HEK293 (cell line): ENCODE data around the gene FASTK.

Experiments used
- CTCF ChIA-PET: fragments of 350-600 bp; formaldehyde crosslinking; extraction: SDS; loops from one replicate; lab custom pipeline; 2021; ENCODE audit warnings: antibody characterized with exemption; lab: Yijun Ruan, JAX
- POLR2A ChIA-PET: fragments of 300-600 bp; formaldehyde crosslinking; extraction: SDS; loops from one replicate; lab custom pipeline; 2020; ENCODE audit warnings: antibody characterized with exemption, inconsistent platforms; lab: Yijun Ruan, JAX
- H3K27ac ChIP-seq: fragments of 200-500 bp; sonication (Bioruptor generic); 2 replicates; pipeline ENCODE4 v1.5.1; 2014; ENCODE audit warnings: low read depth, low read length, control low read depth, inconsistent platforms; ENCODE audit errors: extremely low read depth
- H3K36me3 ChIP-seq, 2 experiments: fragments of 200-500 bp in 1 of 2; sonication (Bioruptor generic) in 1 of 2; 1 replicate in 1 of 2; 2 replicates in 1 of 2; pipeline ENCODE4 v1.5.1; 2014 to 2017; ENCODE audit warnings: inconsistent platforms in 2 of 2, low read length in 2 of 2; ENCODE audit not compliant: control insufficient read depth in 2 of 2, insufficient read depth in 1 of 2
- H3K4me1 ChIP-seq: fragments of 200-500 bp; sonication (Bioruptor generic); 2 replicates; pipeline ENCODE4 v1.5.1; 2014; ENCODE audit warnings: mild to moderate bottlenecking, low read length, inconsistent platforms; ENCODE audit not compliant: control insufficient read depth, insufficient read depth
- H3K4me3 ChIP-seq: 2 replicates; pipeline ENCODE4 v1.5.1; 2011; ENCODE audit warnings: low read depth, mild to moderate bottlenecking, control low read depth, low read length, moderate library complexity
- H3K9me3 ChIP-seq: fragments of 200-500 bp; sonication (Bioruptor generic); 2 replicates; pipeline ENCODE4 v1.5.1; 2014; ENCODE audit warnings: low read depth, low read length, inconsistent platforms; ENCODE audit not compliant: control insufficient read depth, insufficient read depth
- EGR2 ChIP-seq: fragments of 450-650 bp; formaldehyde crosslinking; IDR thresholded peaks from 2 replicates; pipeline ENCODE4 v1.5.1; 2016; ENCODE audit warnings: low read depth, missing biosample characterization, missing genetic modification characterization
- PBX3 ChIP-seq: sonication (generic); formaldehyde crosslinking; IDR thresholded peaks from 2 replicates; pipeline ENCODE4 v1.8.1; 2022; ENCODE audit warnings: mild to moderate bottlenecking, moderate library complexity, missing genetic modification reagents
- ZBTB10 ChIP-seq: fragments of 450-650 bp; formaldehyde crosslinking; IDR thresholded peaks from 2 replicates; pipeline ENCODE4 v1.5.1; 2016; ENCODE audit warnings: missing biosample characterization, missing genetic modification characterization
- ZBTB49 ChIP-seq: fragments of 450-650 bp; formaldehyde crosslinking; IDR thresholded peaks from 2 replicates; pipeline ENCODE4 v1.5.1; 2016; ENCODE audit warnings: missing biosample characterization, missing genetic modification characterization, low read depth
- ZNF391 ChIP-seq: fragments of 450-650 bp; formaldehyde crosslinking; IDR thresholded peaks from 2 replicates; pipeline ENCODE4 v1.5.1; 2016; ENCODE audit warnings: low read depth, missing biosample characterization, missing genetic modification characterization, borderline replicate concordance
- ZNF426 ChIP-seq: fragments of 450-650 bp; formaldehyde crosslinking; IDR thresholded peaks from 2 replicates; pipeline ENCODE4 v1.5.1; 2017; ENCODE audit warnings: missing biosample characterization, missing genetic modification characterization, mild to moderate bottlenecking, inconsistent platforms, moderate library complexity
- ZNF580 ChIP-seq: fragments of 450-650 bp; formaldehyde crosslinking; IDR thresholded peaks from 2 replicates; pipeline ENCODE4 v1.5.1; 2016; ENCODE audit warnings: missing biosample characterization, missing genetic modification characterization
- ZNF692 ChIP-seq: fragments of 450-650 bp; formaldehyde crosslinking; IDR thresholded peaks from 2 replicates; pipeline ENCODE4 v1.5.1; 2016; ENCODE audit warnings: missing biosample characterization, missing genetic modification characterization
- ZNF747 ChIP-seq: fragments of 450-650 bp; formaldehyde crosslinking; IDR thresholded peaks from 2 replicates; pipeline ENCODE4 v1.5.1; 2016; ENCODE audit warnings: missing biosample characterization, missing genetic modification characterization
- ZSCAN23 ChIP-seq: fragments of 450-650 bp; formaldehyde crosslinking; IDR thresholded peaks from 2 replicates; pipeline ENCODE4 v1.5.1; 2016; ENCODE audit warnings: missing biosample characterization, missing genetic modification characterization

Gene FASTK

GRCh38 chr7:151085691-151086620 is 5.3 kb upstream of the FASTK start, which contains the start of gene AGAP3 (continued):
- no peak for TF ChIP-seq ZNF747 (tag by site-specific recombination)
- TF ChIP-seq PBX3: 0 out of 2 replicates have a peak, but pooled peaks have one; percentile 23
- TF ChIP-seq ZBTB10 (tag by site-specific recombination): peak; percentile 39
- TF ChIP-seq, all 188 proteins: peak for 43

GRCh38 chr7:151085329-151085690 is 4.7 kb upstream of the FASTK start:
- CTCF ChIA-PET: interaction anchor here (0.6 to 2.2 kb wide), 13 partner anchors 20 to 102 kb away, joined by 3 to 19 read pairs (median 5); partner anchors contain the start of gene ABCB8
- H3K27ac ChIP-seq: no peak overlapping the region
- peaks cover 0 to 12% of the 10 kb centered on the region in 2 experiments; a peak in 1 of 3 replicates for H3K36me3 ChIP-seq

More at GRCh38 chr7:151085329-151085690, 4.7 kb upstream of the FASTK start:
- Histone ChIP-seq H3K9me3 (no peaks in the 10 kb centered on the region), H3K4me1 (peaks cover 7% of the 10 kb centered on the region), H3K4me3 (no peak overlapping the region)
- no peak for TF ChIP-seq ZNF426
- TF ChIP-seq ZSCAN23: 0 out of 2 replicates have a peak, but pooled peaks have one; percentile 16
- TF ChIP-seq ZNF692 (tag by site-specific recombination): no peak
- TF ChIP-seq ZBTB49 (tag by site-specific recombination): no peak
- TF ChIP-seq ZNF580 (tag by site-specific recombination): no peak
- TF ChIP-seq ZNF391: no peak
- no peak for TF ChIP-seq EGR2
- POLR2A ChIA-PET: interaction anchor here (1.2 to 3.0 kb wide), 7 partner anchors 8 to 151 kb away, joined by 3 to 16 read pairs (median 6); partner anchors contain the start of genes ABCB8 and ABCF2
